ENCODE results near the gene C5orf22.
A peak's percentile ranks its signal among the peaks of the same experiment; 100 is the strongest.

Gene C5orf22

GRCh38 chr5:31531888-31532547 is at the start of gene C5orf22, which contains the start of gene DROSHA:
C5orf22 (plus strand) TSS chr5:31532301; CDS start chr5:31532393, 92 bp downstream.
DROSHA (minus strand) TSS chr5:31532093; CDS start chr5:31529059, 3,034 bp downstream.
- TF ChIP-seq ZNF274 (IDR thresholded peaks at IDR 0.05; ENCODE audit: low read depth, low read length), result no peak
- H3K4me3 ChIP-seq (ENCODE audit: low read length), result peak within 1 kb of the TSS; percentile 97

GRCh38 chr5:31485376-31486207 is 46.5 kb upstream of the C5orf22 start:
- no peak for TF ChIP-seq ZNF274 (IDR thresholded peaks at IDR 0.05; ENCODE audit: low read depth, low read length)
- no peak overlapping the region for H3K4me3 ChIP-seq (ENCODE audit: low read length)

GRCh38 chr5:31486441-31486840 is 45.7 kb upstream of the C5orf22 start:
- no peak overlapping the region for H3K4me3 ChIP-seq (ENCODE audit: low read length)
- TF ChIP-seq ZNF274 (IDR thresholded peaks at IDR 0.05; ENCODE audit: low read depth, low read length), result no peak

- H3K4me3 ChIP-seq (ENCODE audit: low read length), result no peak overlapping the region
- TF ChIP-seq ZNF274 (IDR thresholded peaks at IDR 0.05; ENCODE audit: low read depth, low read length), result no peak
Observed at GRCh38 chr5:31487506-31487905, 44.6 kb upstream of the C5orf22 start.

DNA sequence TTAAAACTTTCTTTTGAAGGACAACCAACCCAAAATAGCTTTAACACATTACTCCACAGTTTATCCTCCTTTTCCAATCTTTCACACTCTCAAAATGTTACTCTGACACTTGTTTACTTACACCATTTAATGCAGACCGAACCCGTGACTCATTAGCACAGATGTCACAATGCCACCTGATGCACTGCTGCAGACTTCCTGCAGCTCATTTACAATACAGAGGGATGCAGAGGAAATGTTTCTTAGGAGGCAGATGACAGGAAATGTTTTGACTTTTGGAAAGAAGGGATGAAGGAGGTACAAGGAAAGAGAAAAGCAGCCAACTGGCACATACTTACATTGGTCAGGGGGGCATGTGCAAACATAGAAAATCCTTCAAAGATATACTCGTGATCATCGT is 39.2 kb upstream of the C5orf22 start:
- no peak overlapping the region for H3K4me3 ChIP-seq (ENCODE audit: low read length)
- TF ChIP-seq ZNF274 (IDR thresholded peaks at IDR 0.05; ENCODE audit: low read depth, low read length), result no peak

- no peak overlapping the region for H3K4me3 ChIP-seq (ENCODE audit: low read length)
- no peak for TF ChIP-seq ZNF274 (IDR thresholded peaks at IDR 0.05; ENCODE audit: low read depth, low read length)
Observed at GRCh38 chr5:31495336-31495735, 36.8 kb upstream of the C5orf22 start.

DNA sequence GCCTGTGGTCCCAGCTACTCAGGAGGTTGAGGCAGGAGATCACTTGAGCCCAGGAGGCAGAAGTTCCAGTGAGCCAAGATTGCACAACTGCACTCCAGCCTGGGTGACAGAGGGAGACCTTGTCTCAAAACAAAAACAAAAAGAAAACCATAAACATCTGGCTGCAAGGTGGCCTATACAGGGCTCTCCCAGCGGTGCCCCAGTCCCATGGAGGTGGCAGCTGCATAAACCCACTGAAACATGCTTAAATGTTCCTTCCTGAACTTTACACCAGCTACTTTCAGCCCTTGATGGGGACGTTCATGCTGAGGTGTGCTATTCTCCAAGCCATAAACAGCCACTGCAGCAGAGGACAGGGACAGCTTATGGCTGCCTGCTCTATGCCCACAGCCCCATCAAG is 35.8 kb upstream of the C5orf22 start:
- TF ChIP-seq ZNF274 (IDR thresholded peaks at IDR 0.05; ENCODE audit: low read depth, low read length), result no peak
- no peak overlapping the region for H3K4me3 ChIP-seq (ENCODE audit: low read length)

DNA sequence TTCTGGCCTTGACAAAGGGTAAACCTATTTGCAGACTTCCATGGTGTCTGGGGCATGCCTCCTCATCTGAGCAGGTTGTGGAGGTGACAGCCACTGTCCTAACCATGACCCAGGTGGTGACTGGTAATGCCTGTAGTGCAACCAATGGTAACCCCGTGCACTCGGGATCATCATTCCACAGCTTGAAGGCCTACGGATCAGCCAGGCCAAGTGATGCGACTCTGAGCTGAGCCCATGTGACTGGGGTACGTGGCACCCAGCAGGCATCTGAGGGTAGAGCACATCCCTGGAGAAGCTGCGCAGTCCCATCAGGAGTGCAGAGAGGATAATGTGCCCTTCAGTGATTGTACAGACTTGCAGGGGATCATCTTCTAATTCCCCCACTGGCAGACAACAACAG is 35.2 kb upstream of the C5orf22 start:
- no peak overlapping the region for H3K4me3 ChIP-seq (ENCODE audit: low read length)

DNA sequence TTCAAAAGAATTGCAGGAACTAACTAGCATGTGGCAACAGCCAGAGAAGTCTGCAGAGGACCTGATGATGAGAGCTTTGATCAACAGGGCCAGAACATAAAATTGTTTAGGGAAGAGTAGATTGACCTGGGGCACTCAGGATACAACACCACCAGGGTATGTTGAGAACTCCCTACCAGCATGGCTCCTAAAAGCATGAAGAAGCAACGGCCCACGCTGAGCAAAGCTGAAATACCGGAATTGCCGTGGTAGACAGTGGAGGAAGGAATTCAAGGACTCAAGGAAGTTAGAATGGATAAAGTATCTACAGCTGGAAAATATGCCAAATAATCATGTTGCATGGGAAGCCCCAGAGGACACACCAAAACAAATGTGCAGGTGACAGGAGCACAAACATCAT is 31.8 kb upstream of the C5orf22 start:
- H3K4me3 ChIP-seq (ENCODE audit: low read length), result no peak overlapping the region
- TF ChIP-seq ZNF274 (IDR thresholded peaks at IDR 0.05; ENCODE audit: low read depth, low read length), result no peak

More for the DNA sequence above, 35.2 kb upstream of the C5orf22 start:
- TF ChIP-seq ZNF274 (IDR thresholded peaks at IDR 0.05; ENCODE audit: low read depth, low read length), result no peak

- no peak for TF ChIP-seq ZNF274 (IDR thresholded peaks at IDR 0.05; ENCODE audit: low read depth, low read length)
- no peak overlapping the region for H3K4me3 ChIP-seq (ENCODE audit: low read length)
Observed at GRCh38 chr5:31502506-31502905, 29.6 kb upstream of the C5orf22 start.

DNA sequence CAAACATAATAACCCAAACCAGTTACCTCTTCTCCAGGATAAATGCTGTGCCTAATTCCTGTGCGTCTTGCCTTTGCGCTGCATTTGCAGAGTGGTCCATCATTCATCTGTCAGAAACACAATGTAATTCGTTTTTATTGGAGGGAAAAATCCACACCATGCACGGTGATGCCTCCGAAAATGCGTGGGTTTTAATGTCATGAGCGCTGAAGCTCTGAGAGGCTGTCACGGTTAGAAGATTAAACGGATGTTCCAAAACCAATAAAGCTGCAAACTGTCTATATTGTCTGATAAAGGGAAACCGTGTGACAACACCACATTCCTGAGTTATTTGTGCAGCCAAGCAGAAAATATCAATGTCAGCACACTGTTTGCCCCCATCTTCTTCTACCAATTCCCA is 27.6 kb upstream of the C5orf22 start:
- TF ChIP-seq ZNF274 (IDR thresholded peaks at IDR 0.05; ENCODE audit: low read depth, low read length), result no peak

DNA sequence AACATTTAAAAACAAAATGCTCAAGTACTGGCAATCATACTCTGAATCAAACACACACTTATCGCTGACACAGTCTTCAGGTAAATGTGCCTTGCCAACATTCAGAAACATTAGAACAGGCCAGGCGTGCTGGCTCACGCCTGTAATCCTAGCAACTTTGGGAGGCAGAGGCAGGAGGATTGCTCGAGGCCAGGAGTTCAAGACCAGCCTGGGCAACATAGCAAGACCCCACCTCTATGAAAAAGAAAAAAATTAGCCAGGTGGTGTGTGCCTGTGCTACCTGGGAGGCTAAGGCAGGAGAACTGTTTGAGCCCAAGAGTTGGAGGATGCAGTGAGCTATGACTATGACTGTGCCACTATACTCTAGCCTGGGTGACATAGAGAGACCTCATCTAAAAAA is 20.8 kb upstream of the C5orf22 start:
- H3K4me3 ChIP-seq (ENCODE audit: low read length), result no peak overlapping the region
- no peak for TF ChIP-seq ZNF274 (IDR thresholded peaks at IDR 0.05; ENCODE audit: low read depth, low read length)

More for the DNA sequence above, 27.6 kb upstream of the C5orf22 start:
- H3K4me3 ChIP-seq (ENCODE audit: low read length), result no peak overlapping the region

- H3K4me3 ChIP-seq (ENCODE audit: low read length), result no peak overlapping the region
- no peak for TF ChIP-seq ZNF274 (IDR thresholded peaks at IDR 0.05; ENCODE audit: low read depth, low read length)
Observed at GRCh38 chr5:31516802-31517201, 15.3 kb upstream of the C5orf22 start.

- TF ChIP-seq ZNF274 (IDR thresholded peaks at IDR 0.05; ENCODE audit: low read depth, low read length), result no peak
- H3K4me3 ChIP-seq (ENCODE audit: low read length), result no peak overlapping the region
Observed at GRCh38 chr5:31523041-31523440, 9.1 kb upstream of the C5orf22 start.
